SK-N-SH treated with all-trans-retinoic acid at 6 μM for 48 hours (cell line): Measurements from ENCODE around the gene HOGA1.
"Not testable (repeated sequence)": the region's sequence is repeated elsewhere in the genome, so short reads cannot be mapped to it uniquely, and the experiment has no call there.

ENCODE experiments used
- ATAC-seq: fragments of 200-7000 bp; cut with Tn5 transposase; 3 replicates; pipeline ENCODE4 v1.9.1; 2020; ENCODE audit warnings: mild to moderate bottlenecking, moderate library complexity
- ARNTL ChIP-seq: fragments of 450-650 bp; formaldehyde crosslinking; IDR thresholded peaks from 2 replicates; pipeline ENCODE4 v1.5.0; 2020; ENCODE audit warnings: low read depth, mild to moderate bottlenecking, moderate library complexity, borderline replicate concordance
- BACH2 ChIP-seq: fragments of 250-450 bp; sonication (Bioruptor Pico); IDR thresholded peaks from 2 replicates; pipeline ENCODE4 v1.9.0; 2021; ENCODE audit warnings: mild to moderate bottlenecking, borderline replicate concordance
- CREB5 ChIP-seq: fragments of 250-450 bp; sonication (Bioruptor Pico); IDR thresholded peaks from 2 replicates; pipeline ENCODE4 v1.5.1; 2020; ENCODE audit warnings: low read depth, mild to moderate bottlenecking, moderate library complexity
- ESRRG ChIP-seq: fragments of 250-450 bp; sonication (Bioruptor Pico); IDR thresholded peaks from 2 replicates; pipeline ENCODE4 v1.6.1; 2021; ENCODE audit warnings: mild to moderate bottlenecking
- GLIS3 ChIP-seq: fragments of 250-450 bp; sonication (Bioruptor Pico); IDR thresholded peaks from 2 replicates; pipeline ENCODE4 v1.5.0; 2020; ENCODE audit warnings: mild to moderate bottlenecking, moderate library complexity
- ISL1 ChIP-seq: fragments of 250-450 bp; sonication (Bioruptor Pico); IDR thresholded peaks from 2 replicates; pipeline ENCODE4 v2.1.2; 2022; ENCODE audit warnings: mild to moderate bottlenecking, moderate library complexity
- OSR1 ChIP-seq: fragments of 250-450 bp; sonication (Bioruptor Pico); IDR thresholded peaks from 2 replicates; pipeline ENCODE4 v1.8.0; 2022; ENCODE audit warnings: moderate library complexity, mild to moderate bottlenecking, inconsistent platforms
- PPARA ChIP-seq: fragments of 250-450 bp; sonication (Bioruptor Pico); IDR thresholded peaks from 2 replicates; pipeline ENCODE4 v1.5.0; 2020; ENCODE audit warnings: mild to moderate bottlenecking, borderline replicate concordance
- SNAI2 ChIP-seq: fragments of 250-450 bp; sonication (Bioruptor Pico); IDR thresholded peaks from 2 replicates; pipeline ENCODE4 v1.5.0; 2020; ENCODE audit warnings: mild to moderate bottlenecking, moderate library complexity
- TOX ChIP-seq: fragments of 250-450 bp; sonication (Bioruptor Pico); IDR thresholded peaks from 2 replicates; pipeline ENCODE4 v1.8.0; 2021; ENCODE audit warnings: mild to moderate bottlenecking, moderate library complexity, borderline replicate concordance
- ZFP3 ChIP-seq: fragments of 250-450 bp; sonication (Bioruptor Pico); IDR thresholded peaks from 2 replicates; pipeline ENCODE4 v1.5.0; 2020; ENCODE audit warnings: mild to moderate bottlenecking, moderate library complexity
- ZFP30 ChIP-seq: fragments of 450-650 bp; formaldehyde crosslinking; IDR thresholded peaks from 2 replicates; pipeline ENCODE4 v1.5.0; 2022; ENCODE audit warnings: mild to moderate bottlenecking, moderate library complexity
- ZNF565 ChIP-seq: fragments of 450-650 bp; formaldehyde crosslinking; conservative IDR thresholded peaks from 2 replicates; pipeline ENCODE4 v1.5.0; 2020; ENCODE audit warnings: low read depth, mild to moderate bottlenecking, moderate library complexity
- ZNF8 ChIP-seq: fragments of 450-650 bp; formaldehyde crosslinking; IDR thresholded peaks from 2 replicates; pipeline ENCODE4 v1.5.0; 2020; ENCODE audit warnings: mild to moderate bottlenecking, moderate library complexity
- TF ChIP-seq, protein P1 (sequence below): fragments of 250-450 bp; sonication (Bioruptor Pico); IDR thresholded peaks from 2 replicates; pipeline ENCODE4 v1.8.0; 2021; ENCODE audit warnings: low read depth, mild to moderate bottlenecking, moderate library complexity, borderline replicate concordance
- TF ChIP-seq, protein P2 (sequence below): fragments of 250-450 bp; sonication (Bioruptor Pico); IDR thresholded peaks from 2 replicates; pipeline ENCODE4 v1.8.0; 2020; ENCODE audit warnings: mild to moderate bottlenecking, moderate library complexity, borderline replicate concordance
- TF ChIP-seq, protein P3 (sequence below): fragments of 250-450 bp; sonication (Bioruptor Pico); IDR thresholded peaks from 2 replicates; pipeline ENCODE4 v1.5.0; 2020; ENCODE audit warnings: mild to moderate bottlenecking, moderate library complexity

HOGA1 gene

DNA sequence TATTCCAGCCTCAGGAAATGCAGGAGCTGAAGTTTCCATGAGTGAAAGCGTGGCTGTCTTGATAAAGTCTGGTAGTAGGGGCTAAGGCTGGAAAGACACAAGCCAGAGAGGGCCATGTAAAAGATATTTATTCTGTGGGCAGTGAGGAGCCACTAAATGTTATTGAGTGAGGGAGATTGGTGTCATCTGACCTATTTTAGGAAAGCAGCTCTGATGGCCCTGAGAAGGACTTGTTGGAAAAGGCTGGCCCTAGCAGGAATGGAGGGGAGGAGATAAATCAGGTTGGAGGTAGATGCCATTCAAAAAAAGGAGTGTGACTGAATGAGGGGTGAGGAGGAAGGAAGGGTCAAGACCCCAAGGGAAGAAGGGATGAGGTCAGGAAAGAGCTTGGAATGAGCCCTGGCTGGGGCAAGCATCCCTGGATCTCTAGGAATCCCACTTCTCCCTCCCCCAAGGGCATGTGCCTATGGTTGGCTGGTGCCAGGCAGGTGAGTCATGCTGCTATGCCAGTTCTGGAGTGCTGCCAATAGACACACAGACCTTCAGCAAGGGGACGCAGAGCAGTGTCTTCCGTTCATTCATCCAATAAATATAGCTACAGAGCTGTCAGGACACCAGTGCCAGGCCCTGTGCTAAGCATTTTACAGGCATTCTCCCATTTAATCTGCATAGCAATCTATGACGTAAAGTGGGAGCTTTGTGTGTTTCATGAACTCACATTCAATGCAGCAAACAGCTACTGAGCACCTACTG lies 9.6 kb upstream of the HOGA1 start (continued):
- TF ChIP-seq CREB5 (CRISPR knock-in tag) (peak; percentile 30; the same call in 1 of the 2 replicates), OSR1 (CRISPR knock-in tag) (no peak), PPARA (no peak), ISL1 (CRISPR knock-in tag) (peak; percentile 57), ARNTL (CRISPR knock-in tag) (no peak), SNAI2 (CRISPR knock-in tag) (0 out of 2 replicates have a peak, but pooled peaks have one; percentile 14)

DNA sequence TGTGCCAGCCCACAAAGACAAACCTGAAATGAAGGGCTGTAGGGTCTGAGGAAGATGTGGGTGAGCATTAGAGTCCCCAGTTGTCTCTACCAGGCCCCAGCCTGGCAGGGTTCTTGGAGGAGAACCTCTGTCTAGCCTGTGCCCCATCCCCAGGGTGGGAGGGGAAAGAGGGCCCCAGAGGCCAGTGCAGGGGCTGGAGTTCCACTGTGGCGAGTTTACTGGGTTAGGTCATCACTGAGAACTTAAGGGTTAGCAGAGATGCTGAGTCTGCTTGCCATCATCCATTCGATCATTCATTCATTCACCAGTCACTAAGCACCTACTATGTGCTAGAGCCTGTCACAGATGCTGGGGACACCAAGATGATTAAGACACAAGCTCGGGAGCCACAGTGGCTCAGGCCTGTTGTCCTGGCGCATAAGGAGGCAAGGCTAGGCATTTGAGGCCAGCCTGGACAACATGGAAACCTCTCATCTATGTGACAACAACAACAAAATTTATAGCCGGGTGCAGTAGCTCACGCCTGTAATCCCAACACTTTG lies 9.0 kb upstream of the HOGA1 start:
- peak; percentile 57 for ATAC-seq
- no peak for TF ChIP-seq SNAI2 (CRISPR knock-in tag)
- TF ChIP-seq, protein P1, sequence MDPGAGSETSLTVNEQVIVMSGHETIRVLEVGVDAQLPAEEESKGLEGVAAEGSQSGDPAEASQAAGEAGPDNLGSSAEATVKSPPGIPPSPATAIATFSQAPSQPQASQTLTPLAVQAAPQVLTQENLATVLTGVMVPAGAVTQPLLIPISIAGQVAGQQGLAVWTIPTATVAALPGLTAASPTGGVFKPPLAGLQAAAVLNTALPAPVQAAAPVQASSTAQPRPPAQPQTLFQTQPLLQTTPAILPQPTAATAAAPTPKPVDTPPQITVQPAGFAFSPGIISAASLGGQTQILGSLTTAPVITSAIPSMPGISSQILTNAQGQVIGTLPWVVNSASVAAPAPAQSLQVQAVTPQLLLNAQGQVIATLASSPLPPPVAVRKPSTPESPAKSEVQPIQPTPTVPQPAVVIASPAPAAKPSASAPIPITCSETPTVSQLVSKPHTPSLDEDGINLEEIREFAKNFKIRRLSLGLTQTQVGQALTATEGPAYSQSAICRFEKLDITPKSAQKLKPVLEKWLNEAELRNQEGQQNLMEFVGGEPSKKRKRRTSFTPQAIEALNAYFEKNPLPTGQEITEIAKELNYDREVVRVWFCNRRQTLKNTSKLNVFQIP (CRISPR knock-in tag) = no peak
- TF ChIP-seq GLIS3 = no peak
- TF ChIP-seq, protein P2, sequence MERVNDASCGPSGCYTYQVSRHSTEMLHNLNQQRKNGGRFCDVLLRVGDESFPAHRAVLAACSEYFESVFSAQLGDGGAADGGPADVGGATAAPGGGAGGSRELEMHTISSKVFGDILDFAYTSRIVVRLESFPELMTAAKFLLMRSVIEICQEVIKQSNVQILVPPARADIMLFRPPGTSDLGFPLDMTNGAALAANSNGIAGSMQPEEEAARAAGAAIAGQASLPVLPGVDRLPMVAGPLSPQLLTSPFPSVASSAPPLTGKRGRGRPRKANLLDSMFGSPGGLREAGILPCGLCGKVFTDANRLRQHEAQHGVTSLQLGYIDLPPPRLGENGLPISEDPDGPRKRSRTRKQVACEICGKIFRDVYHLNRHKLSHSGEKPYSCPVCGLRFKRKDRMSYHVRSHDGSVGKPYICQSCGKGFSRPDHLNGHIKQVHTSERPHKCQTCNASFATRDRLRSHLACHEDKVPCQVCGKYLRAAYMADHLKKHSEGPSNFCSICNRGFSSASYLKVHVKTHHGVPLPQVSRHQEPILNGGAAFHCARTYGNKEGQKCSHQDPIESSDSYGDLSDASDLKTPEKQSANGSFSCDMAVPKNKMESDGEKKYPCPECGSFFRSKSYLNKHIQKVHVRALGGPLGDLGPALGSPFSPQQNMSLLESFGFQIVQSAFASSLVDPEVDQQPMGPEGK (CRISPR knock-in tag) = no peak
- TF ChIP-seq BACH2 = no peak
- TF ChIP-seq OSR1 (CRISPR knock-in tag) = no peak
- TF ChIP-seq TOX = no peak

- ATAC-seq = not testable (repeated sequence)
Observed at GRCh38 chr10:97576487-97576886, 7.7 kb upstream of the HOGA1 start.

DNA sequence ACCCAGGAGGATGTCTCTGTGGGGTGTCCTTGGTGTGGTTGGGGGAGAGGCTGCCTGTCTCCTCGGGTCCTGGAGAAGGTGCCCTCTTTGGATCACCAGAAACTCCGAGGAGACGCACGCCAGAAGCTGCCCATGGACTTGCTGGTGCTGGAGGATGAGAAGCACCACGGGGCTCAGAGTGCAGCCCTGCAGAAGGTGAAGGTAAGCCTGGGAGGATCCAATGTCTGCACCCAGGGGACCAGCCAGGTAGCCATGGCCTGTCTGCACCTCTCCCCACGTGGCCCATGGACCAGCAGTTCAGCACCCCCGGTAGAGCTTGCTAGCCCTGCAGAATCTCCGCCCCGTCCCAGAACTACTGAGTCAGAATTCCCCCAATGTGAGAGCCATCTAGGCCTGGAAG lies 6.5 kb upstream of the HOGA1 start:
- ATAC-seq = no peak

GRCh38 chr10:97578171-97578844 lies 5.9 kb upstream of the HOGA1 start:
- ATAC-seq = no peak
- TF ChIP-seq ZFP30 (CRISPR knock-in tag) = no peak
- no peak for TF ChIP-seq ESRRG (CRISPR knock-in tag)
- TF ChIP-seq TOX = no peak
- TF ChIP-seq, protein P3, sequence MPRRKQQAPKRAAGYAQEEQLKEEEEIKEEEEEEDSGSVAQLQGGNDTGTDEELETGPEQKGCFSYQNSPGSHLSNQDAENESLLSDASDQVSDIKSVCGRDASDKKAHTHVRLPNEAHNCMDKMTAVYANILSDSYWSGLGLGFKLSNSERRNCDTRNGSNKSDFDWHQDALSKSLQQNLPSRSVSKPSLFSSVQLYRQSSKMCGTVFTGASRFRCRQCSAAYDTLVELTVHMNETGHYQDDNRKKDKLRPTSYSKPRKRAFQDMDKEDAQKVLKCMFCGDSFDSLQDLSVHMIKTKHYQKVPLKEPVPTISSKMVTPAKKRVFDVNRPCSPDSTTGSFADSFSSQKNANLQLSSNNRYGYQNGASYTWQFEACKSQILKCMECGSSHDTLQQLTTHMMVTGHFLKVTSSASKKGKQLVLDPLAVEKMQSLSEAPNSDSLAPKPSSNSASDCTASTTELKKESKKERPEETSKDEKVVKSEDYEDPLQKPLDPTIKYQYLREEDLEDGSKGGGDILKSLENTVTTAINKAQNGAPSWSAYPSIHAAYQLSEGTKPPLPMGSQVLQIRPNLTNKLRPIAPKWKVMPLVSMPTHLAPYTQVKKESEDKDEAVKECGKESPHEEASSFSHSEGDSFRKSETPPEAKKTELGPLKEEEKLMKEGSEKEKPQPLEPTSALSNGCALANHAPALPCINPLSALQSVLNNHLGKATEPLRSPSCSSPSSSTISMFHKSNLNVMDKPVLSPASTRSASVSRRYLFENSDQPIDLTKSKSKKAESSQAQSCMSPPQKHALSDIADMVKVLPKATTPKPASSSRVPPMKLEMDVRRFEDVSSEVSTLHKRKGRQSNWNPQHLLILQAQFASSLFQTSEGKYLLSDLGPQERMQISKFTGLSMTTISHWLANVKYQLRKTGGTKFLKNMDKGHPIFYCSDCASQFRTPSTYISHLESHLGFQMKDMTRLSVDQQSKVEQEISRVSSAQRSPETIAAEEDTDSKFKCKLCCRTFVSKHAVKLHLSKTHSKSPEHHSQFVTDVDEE (CRISPR knock-in tag) = no peak
- TF ChIP-seq, protein P1 (CRISPR knock-in tag) = no peak
- no peak for TF ChIP-seq ZNF565 (CRISPR knock-in tag)
- no peak for TF ChIP-seq ARNTL (CRISPR knock-in tag)
- no peak for TF ChIP-seq ISL1 (CRISPR knock-in tag)
- no peak for TF ChIP-seq SNAI2 (CRISPR knock-in tag)
- no peak for TF ChIP-seq ZFP3
- no peak for TF ChIP-seq OSR1 (CRISPR knock-in tag)
- no peak for TF ChIP-seq GLIS3

More for the DNA sequence above, 6.5 kb upstream of the HOGA1 start:
- TF ChIP-seq ISL1 (CRISPR knock-in tag) (no peak), BACH2 (no peak), ZNF8 (no peak), GLIS3 (no peak), ZNF565 (CRISPR knock-in tag) (no peak)
